GM21526 (cell line): ENCODE measurements around the gene DYNLT2.
"Not testable (repeated sequence)": the region's sequence is repeated elsewhere in the genome, so short reads cannot be mapped to it uniquely, and the experiment has no call there.

ENCODE experiments used
- ATAC-seq: cut with Tn5 transposase; IDR thresholded peaks from one replicate; pipeline ENCODE4 v1.9.1; 2021; ENCODE audit warnings: moderate library complexity; ENCODE audit not compliant: unreplicated experiment, low FRiP score

Gene DYNLT2

GRCh38 chr6:169701954-169702839 lies 49.2 kb downstream of the DYNLT2 start, which contains the start of the genes C6orf120 and WDR27:
Gene C6orf120 (plus strand): TSS chr6:169702126. CDS start chr6:169702460, 334 bp downstream.
Gene WDR27 (minus strand): TSS chr6:169702029. CDS start chr6:169689005, 13,024 bp downstream.
- ATAC-seq: peak; percentile 94

DNA sequence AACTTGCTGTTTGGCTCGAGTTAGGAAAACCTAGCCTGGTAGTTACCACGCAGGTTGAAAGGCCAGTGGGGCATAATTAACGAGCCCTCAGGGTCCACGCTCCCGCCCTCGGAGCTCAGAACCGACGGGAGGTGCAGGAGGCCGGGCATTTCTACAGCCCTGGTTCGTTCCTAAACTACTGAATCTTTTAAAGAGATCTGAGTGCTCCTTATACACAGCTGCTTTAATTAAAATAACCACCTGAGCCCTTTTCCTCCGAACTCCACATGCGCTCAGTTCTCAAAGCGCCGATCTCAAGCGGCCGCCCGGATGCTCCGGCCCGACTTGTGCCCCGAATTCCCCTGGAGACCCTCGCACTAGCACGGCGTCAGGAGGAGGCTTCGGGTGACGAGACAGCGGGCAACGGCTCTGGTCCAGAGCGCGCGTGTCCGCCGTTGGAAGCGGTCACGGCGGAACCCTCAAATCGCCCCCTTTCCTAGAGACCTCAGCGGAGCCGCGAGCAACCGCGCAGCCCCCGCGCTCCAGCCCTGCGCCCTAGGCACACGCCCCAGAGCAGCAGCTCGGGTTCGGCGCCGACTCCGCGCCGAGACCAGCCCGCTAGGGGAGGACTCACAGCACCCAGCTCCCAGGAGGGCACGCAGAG lies 49.9 kb downstream of the DYNLT2 start:
- ATAC-seq: no peak

- no peak for ATAC-seq
Observed at GRCh38 chr6:169700296-169700695, 51.1 kb downstream of the DYNLT2 start.

- ATAC-seq: not testable (repeated sequence)
Observed at GRCh38 chr6:169697115-169697514, 54.3 kb downstream of the DYNLT2 start.

- ATAC-seq: no peak
Observed at GRCh38 chr6:169695131-169695530, 56.2 kb downstream of the DYNLT2 start.

DNA sequence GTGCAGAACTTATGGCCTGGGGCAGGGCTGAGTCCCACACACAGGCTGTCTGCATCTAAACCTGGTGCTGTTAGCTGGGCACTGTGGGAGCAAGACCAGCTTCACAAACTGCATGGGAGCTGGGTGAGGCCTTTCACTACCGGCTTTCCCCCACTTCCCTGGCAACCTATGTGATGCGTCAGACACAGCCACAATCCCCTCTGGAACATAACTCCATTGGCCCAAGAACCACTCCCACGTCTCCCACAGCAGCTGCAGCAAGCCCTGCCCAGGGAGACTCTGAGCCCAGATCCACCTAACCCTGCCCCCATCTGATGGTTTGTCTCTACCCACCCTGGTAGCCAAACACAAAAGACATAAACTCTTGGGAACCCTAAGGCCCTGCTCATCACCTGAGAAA lies 58.9 kb downstream of the DYNLT2 start:
- ATAC-seq: no peak

DNA sequence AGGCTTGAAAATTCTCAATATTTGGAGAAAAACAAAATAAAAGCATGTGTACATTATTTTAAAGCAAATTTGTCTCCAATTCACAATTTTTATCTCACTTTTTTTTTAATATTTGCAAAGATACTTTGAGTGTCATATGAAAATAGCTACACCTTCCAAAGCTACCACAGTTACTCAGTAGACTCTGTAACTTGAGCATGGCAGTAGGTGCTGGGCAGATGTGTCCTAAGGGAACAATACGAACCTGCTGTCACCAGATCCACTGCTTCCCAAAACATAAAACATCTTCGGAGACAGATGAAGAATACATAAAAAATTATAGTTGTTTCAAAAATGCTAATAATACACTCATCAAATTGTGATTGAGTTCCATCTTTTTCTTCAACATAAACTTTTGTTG lies 60.1 kb downstream of the DYNLT2 start:
- no peak for ATAC-seq
